PC-3 (cell line): ENCODE results near the gene ARHGAP24. TPM values are rescaled to one million over a fixed set of nuclear protein-coding genes. Genes with fewer than 3 reads are reported as not detected.
A peak's percentile ranks its signal among the peaks of the same experiment; 100 is the strongest.

Source experiments
- ATAC-seq: fragments of 200-7000 bp; cut with Tn5 transposase; 2 replicates; pipeline ENCODE4 v1.9.1; 2020; ENCODE audit warnings: mild to moderate bottlenecking, moderate library complexity
- BruUV-seq: library from RNA; stranded (reverse); fragments of 400-500 nt; replicated peaks from 2 replicates; lab custom pipeline; 2021; lab: Mats Ljungman, UMichigan
- CTCF ChIA-PET: fragments of 300-600 bp; sonication (Branson Sonifier 250); formaldehyde crosslinking; loops from one replicate; lab custom pipeline; 2022; ENCODE audit warnings: antibody characterized with exemption; lab: Charles Lee
- POLR2A ChIA-PET: fragments of 300-600 bp; sonication (Branson Sonifier 250); formaldehyde crosslinking; loops from one replicate; lab custom pipeline; 2022; ENCODE audit warnings: antibody characterized with exemption; ENCODE audit not compliant: unreplicated experiment; lab: Charles Lee
- DNase-seq: peaks from one replicate; pipeline ENCODE4 v3.0.0-alpha.2; 2015
- H2AFZ ChIP-seq: fragments of 300-600 bp; sonication (generic); 2 replicates; pipeline ENCODE4 v1.6.0; 2016; ENCODE audit warnings: antibody characterized with exemption, low read length
- H3F3A ChIP-seq: fragments of 300-600 bp; sonication (generic); one replicate; pipeline ENCODE4 v1.6.0; 2017; ENCODE audit warnings: antibody characterized with exemption, low read length, control low read depth, mild to moderate bottlenecking; ENCODE audit not compliant: unreplicated experiment
- H3K27ac ChIP-seq: fragments of 300-600 bp; sonication (generic); 2 replicates; pipeline ENCODE4 v1.5.1; 2016; ENCODE audit warnings: mild to moderate bottlenecking, low read length
- H3K27me3 ChIP-seq: fragments of 300-600 bp; sonication (generic); 2 replicates; pipeline ENCODE4 v1.6.1; 2016; ENCODE audit warnings: low read length, mixed read lengths
- H3K36me3 ChIP-seq: fragments of 300-600 bp; sonication (generic); 2 replicates; pipeline ENCODE4 v1.6.1; 2016; ENCODE audit warnings: low read depth, mixed run types, low read length, mixed read lengths
- H3K4me1 ChIP-seq: fragments of 300-600 bp; sonication (generic); 2 replicates; pipeline ENCODE4 v1.5.1; 2016; ENCODE audit warnings: low read length; ENCODE audit not compliant: insufficient read depth
- H3K4me2 ChIP-seq: fragments of 300-600 bp; sonication (generic); 2 replicates; pipeline ENCODE4 v1.6.0; 2016; ENCODE audit warnings: low read length
- H3K4me3 ChIP-seq: fragments of 300-600 bp; sonication (generic); 2 replicates; pipeline ENCODE4 v1.5.1; 2016; ENCODE audit warnings: mild to moderate bottlenecking, low read length, mixed read lengths
- H3K79me2 ChIP-seq: fragments of 300-600 bp; sonication (generic); 2 replicates; pipeline ENCODE4 v1.6.1; 2017; ENCODE audit warnings: low read length, mixed read lengths
- H3K9ac ChIP-seq: fragments of 300-600 bp; sonication (generic); 2 replicates; pipeline ENCODE4 v1.6.0; 2016; ENCODE audit warnings: mild to moderate bottlenecking, low read length
- H3K9me2 ChIP-seq: fragments of 300-600 bp; sonication (generic); replicated peaks from 2 replicates; pipeline ENCODE4 v1.6.1; 2016; ENCODE audit warnings: mixed run types, low read length, mixed read lengths
- H3K9me3 ChIP-seq: fragments of 300-600 bp; sonication (generic); 2 replicates; pipeline ENCODE4 v1.6.1; 2016; ENCODE audit warnings: low read length, mixed read lengths
- H4K20me1 ChIP-seq: fragments of 300-600 bp; sonication (generic); 2 replicates; pipeline ENCODE4 v1.6.1; 2016; ENCODE audit warnings: low read length, mixed read lengths
- CTCF ChIP-seq: fragments of 300-600 bp; sonication (generic); conservative IDR thresholded peaks from 2 replicates; pipeline ENCODE4 v1.5.1; 2017; ENCODE audit warnings: antibody characterized with exemption, low read depth, mild to moderate bottlenecking, low read length
- EZH2 ChIP-seq: fragments of 300-600 bp; sonication (generic); IDR thresholded peaks from one replicate; pipeline ENCODE4 v1.6.1; 2017; ENCODE audit warnings: antibody characterized with exemption, mild to moderate bottlenecking, low read length; ENCODE audit not compliant: unreplicated experiment
- EZH2phosphoT487 ChIP-seq: fragments of 300-600 bp; sonication (generic); IDR thresholded peaks from 2 replicates; pipeline ENCODE4 v1.6.1; 2018; ENCODE audit warnings: mild to moderate bottlenecking, antibody characterized with exemption, low read length, borderline replicate concordance
- intact Hi-C: fragments of 100-400 bp; cut with micrococcal nuclease; formaldehyde crosslinking; loops from 2 replicates; pipeline ENCODE4 v1.9.0; 2023
- total RNA-seq: library from RNA; depleted of rRNA; stranded (reverse); fragments of >200 nt; gene quantifications from 2 replicates; pipeline ENCODE4 v1.2.3, GENCODE V29; 2014

Gene ARHGAP24
- total RNA-seq, 1 experiment from 2014 or later = 7.4 TPM

DNA sequence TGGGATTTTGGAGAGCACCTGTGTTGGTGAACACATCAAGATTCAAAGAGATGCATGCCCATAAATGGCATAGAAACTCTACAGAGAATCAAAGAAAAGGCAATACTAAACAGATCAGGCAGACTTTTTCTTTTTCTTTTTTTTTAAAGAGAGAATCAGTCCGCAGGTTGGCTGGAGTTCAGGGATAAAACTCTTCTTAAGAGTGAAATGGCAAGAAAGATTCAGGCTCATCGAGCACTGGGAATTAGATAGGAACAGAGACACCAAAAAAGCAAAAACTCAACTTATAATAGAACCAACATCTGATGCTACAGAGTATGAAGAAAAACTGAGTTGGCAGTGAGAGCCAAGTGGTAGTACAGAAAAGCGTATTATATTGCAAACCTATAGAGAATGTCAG is 314.3 kb downstream of the ARHGAP24 start:
- Histone ChIP-seq H3F3A (no peaks in the 10 kb centered on the region), H3K4me2 (no peak overlapping the region), H3K4me3 (no peak overlapping the region), H3K9me2 (no peaks in the 10 kb centered on the region), H3K27ac (no peak overlapping the region), H3K4me1 (peaks cover 42% of the 10 kb centered on the region), H4K20me1 (no peaks in the 10 kb centered on the region), H3K36me3 (no peaks in the 10 kb centered on the region), H3K27me3 (no peaks in the 10 kb centered on the region), H2AFZ (no peak overlapping the region), H3K9ac (no peak overlapping the region), H3K9me3 (no peaks in the 10 kb centered on the region), H3K79me2 (no peaks in the 10 kb centered on the region)
- TF ChIP-seq CTCF (no peak), EZH2 (no peak), EZH2phosphoT487 (no peak)
- POLR2A ChIA-PET = no interaction called here
- BruUV-seq = no TSS peak
- CTCF ChIA-PET = no interaction called here
- no peak for DNase-seq
- ATAC-seq = no peak
- intact Hi-C loops = loop anchor here (5.0 kb wide), 1 partner anchor 163 kb away; no protein-coding TSS in a partner anchor

GRCh38 chr4:85790582-85790981 is 315.6 kb downstream of the ARHGAP24 start:
- Histone ChIP-seq H3K27me3 (no peaks in the 10 kb centered on the region), H3K4me1 (peaks cover 38% of the 10 kb centered on the region), H3K4me3 (no peak overlapping the region), H3K27ac (no peak overlapping the region), H4K20me1 (no peaks in the 10 kb centered on the region), H3F3A (no peaks in the 10 kb centered on the region), H3K9me3 (no peaks in the 10 kb centered on the region), H3K9me2 (no peaks in the 10 kb centered on the region), H3K9ac (no peak overlapping the region), H3K4me2 (no peak overlapping the region), H2AFZ (no peak overlapping the region), H3K79me2 (no peaks in the 10 kb centered on the region), H3K36me3 (no peaks in the 10 kb centered on the region)
- no peak for TF ChIP-seq EZH2
- no peak for TF ChIP-seq CTCF
- TF ChIP-seq EZH2phosphoT487 = no peak
- POLR2A ChIA-PET = no interaction called here
- BruUV-seq = no TSS peak
- CTCF ChIA-PET = no interaction called here
- DNase-seq = no peak
- ATAC-seq = no peak
- intact Hi-C loops = no loop called here

GRCh38 chr4:85792376-85793232 is 317.7 kb downstream of the ARHGAP24 start:
- POLR2A ChIA-PET = interaction anchor here (0.7 kb wide), 1 partner anchor 30 kb away, joined by 5 read pairs; no protein-coding TSS in a partner anchor
- Histone ChIP-seq H3K79me2 (no peaks in the 10 kb centered on the region), H3K27ac (peak overlapping the region; percentile 16), H3K36me3 (no peaks in the 10 kb centered on the region), H3K4me1 (peaks cover 22% of the 10 kb centered on the region), H3K9ac (no peak overlapping the region), H2AFZ (no peak overlapping the region), H3K27me3 (no peaks in the 10 kb centered on the region), H3K9me2 (no peaks in the 10 kb centered on the region), H3F3A (no peaks in the 10 kb centered on the region), H3K9me3 (no peaks in the 10 kb centered on the region), H3K4me2 (no peak overlapping the region), H4K20me1 (no peaks in the 10 kb centered on the region), H3K4me3 (no peak overlapping the region)
- TF ChIP-seq EZH2phosphoT487 = no peak
- TF ChIP-seq EZH2 = no peak
- no peak for TF ChIP-seq CTCF
- no TSS peak for BruUV-seq
- ATAC-seq = no peak
- CTCF ChIA-PET = no interaction called here
- DNase-seq = no peak
- intact Hi-C loops = no loop called here
